Loucy (cell line): Measurements from ENCODE around the gene AHNAK2.

Source experiments
- CTCF ChIP-seq: fragments of 200-600 bp; sonication (generic); conservative IDR thresholded peaks from 2 replicates; pipeline ENCODE4 v1.5.1; 2014; ENCODE audit warnings: mild to moderate bottlenecking, antibody characterized with exemption, low read length
- EZH2phosphoT487 ChIP-seq: fragments of 200-600 bp; IDR thresholded peaks from 2 replicates; pipeline ENCODE4 v1.6.1; 2018; ENCODE audit warnings: antibody characterized with exemption, mild to moderate bottlenecking, moderate library complexity, borderline replicate concordance

GRCh38 chr14:104917993-104918392, 60.2 kb downstream of the AHNAK2 start:
- no peak for TF ChIP-seq CTCF
- TF ChIP-seq EZH2phosphoT487 = no peak
